Renal cortex interstitium (tissue), 15 donors: ENCODE measurements around the gene AADACL4. TPM values are rescaled to one million over a fixed set of nuclear protein-coding genes. Genes with fewer than 3 reads are reported as not detected.

Experiments used
- DNase-seq, 11 donors: peaks; one replicate each; pipeline ENCODE4 v3.0.0-alpha.2; 2013; ENCODE audit warnings: low read depth in 9 of 11, low spot score in 4 of 11; ENCODE audit errors: extremely low read depth in 1 of 11
- long read RNA-seq, 16 experiments: transcript quantifications; one replicate each; lab custom pipeline, GENCODE V29; 2026
- polyA plus RNA-seq, 3 donors: library from polyadenylated mRNA; unstranded; fragments of 120-200 nt; gene quantifications; one replicate each; pipeline ENCODE4 v1.2.1, GENCODE V29; 2013; ENCODE audit not compliant: insufficient read length in 3 of 3

AADACL4 gene
- polyA plus RNA-seq = 1 to 10 TPM; 1.1 to 2.0 (median 2.0) TPM
- long read RNA-seq, donor 1 = 0 reads
- long read RNA-seq, donor 2 = 0 reads
- long read RNA-seq, donor 3 = 0 reads
- long read RNA-seq, donor 4 = 0 reads
- long read RNA-seq, donor 5 = 0 reads
- long read RNA-seq, donor 6 = 0 reads
- long read RNA-seq, donor 7 = 0 reads
- long read RNA-seq, donor 8 = 0 reads
- long read RNA-seq, donor 9 = 0 reads
- long read RNA-seq, donor 10 = 0 reads
- long read RNA-seq, donor 11 = 0 reads
- long read RNA-seq, donor 12 = 0 reads
- long read RNA-seq, donor 13 = 0 reads
- long read RNA-seq, donor 14 = 0 reads
- long read RNA-seq, donor 15 = 0 reads
- long read RNA-seq, donor 16 = 0 reads

DNA sequence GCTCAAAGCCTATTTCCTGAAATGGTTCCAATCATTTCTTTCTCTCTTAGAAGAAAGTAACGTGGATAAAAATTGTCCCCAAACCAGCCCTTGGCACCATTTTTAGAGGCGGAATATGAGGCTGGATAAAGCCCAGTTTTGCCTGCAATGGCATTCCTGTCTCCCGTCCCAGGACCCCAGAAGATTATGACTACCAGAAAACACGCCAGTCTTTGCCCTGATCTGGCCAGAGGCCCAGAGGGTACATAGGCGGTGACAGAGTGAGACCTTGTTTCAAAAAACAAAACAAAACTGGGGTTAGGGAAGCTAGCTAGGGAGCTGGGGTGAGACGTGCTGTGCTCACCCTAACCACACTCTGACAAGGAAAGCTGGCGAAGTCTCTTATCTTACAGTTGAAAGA is at the start of gene AADACL4:
Gene AADACL4 (plus strand): TSS at position 301 of the 400 bp plus-strand sequence. CDS start 462 bp downstream, outside the sequence.
- no peak for DNase-seq

DNA sequence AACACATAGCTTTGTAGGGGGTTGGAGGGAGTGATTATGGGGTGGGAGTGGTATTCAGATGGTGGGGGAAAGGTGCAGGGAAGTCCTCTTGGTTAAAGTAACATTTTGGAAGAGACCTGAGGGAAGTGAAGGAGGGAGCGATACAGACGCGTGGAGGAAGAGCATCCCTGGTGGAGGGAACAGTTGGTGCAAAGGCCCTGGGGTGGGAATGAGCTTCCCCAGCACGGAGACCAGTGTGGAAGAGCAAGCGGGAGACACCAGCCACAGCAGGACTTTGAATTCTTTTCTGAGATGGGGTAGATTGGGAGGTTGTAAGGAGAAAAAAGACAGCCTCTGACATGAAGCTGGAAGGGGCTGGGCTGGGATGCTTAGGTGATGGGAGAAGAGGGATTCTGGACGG is 49.4 kb upstream of the AADACL4 start:
- DNase-seq = no peak

DNA sequence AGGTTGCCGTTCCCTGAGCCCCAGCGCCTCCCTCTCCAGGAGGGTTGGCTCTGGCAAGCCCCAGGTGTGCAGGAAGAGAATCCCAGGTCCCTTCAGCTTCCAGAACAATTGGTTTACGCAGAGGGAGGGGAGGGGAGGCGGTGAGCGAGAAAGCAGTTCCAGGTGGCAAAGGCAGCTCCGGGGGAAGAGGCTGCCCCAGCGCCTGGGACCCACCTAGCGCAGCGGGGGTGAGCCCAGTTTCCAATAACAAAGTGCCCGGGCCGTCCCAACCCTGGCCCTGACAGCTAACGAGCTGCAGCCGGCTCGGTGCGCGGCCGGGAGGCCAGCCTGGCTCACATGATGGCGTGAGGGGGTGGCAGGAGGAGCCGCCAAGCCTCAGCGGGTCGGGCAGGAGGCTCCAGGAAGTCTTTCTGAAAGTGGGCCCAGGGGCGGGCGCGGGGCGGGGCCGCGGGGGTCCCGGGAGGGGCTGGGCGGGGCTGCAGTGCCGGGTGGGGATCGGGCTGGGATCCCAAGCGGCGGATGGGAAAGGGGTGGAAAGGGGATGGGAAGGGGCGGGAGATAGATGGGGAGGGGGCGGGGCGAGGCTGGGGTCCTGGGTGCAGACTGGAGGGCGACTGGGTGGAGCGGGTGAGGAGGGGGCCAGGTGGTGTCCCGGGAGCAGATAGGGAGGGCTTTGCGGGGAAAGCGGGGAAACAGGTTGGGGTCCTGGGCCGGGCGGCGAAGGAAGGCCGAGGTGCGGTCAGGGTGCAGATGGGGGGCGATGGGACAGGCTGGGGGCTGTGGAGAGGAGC is 48.7 kb upstream of the AADACL4 start:
- DNase-seq = peak in 7 of 11 donors; percentile 73 to 81 (median 75)

DNA sequence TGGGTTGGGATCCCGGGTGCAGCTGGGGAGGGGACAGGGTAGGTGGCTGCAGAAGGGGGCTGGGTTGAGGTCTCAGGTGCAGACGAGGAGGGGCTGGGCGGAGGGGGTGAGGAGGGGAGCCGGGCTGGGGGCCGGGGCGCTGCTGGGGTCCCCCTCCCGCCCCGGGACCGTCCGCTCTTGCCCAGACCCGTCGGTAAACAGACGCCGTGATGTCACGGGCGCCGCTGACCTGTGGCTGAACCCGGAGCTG is 48.2 kb upstream of the AADACL4 start:
- DNase-seq = no peak

DNA sequence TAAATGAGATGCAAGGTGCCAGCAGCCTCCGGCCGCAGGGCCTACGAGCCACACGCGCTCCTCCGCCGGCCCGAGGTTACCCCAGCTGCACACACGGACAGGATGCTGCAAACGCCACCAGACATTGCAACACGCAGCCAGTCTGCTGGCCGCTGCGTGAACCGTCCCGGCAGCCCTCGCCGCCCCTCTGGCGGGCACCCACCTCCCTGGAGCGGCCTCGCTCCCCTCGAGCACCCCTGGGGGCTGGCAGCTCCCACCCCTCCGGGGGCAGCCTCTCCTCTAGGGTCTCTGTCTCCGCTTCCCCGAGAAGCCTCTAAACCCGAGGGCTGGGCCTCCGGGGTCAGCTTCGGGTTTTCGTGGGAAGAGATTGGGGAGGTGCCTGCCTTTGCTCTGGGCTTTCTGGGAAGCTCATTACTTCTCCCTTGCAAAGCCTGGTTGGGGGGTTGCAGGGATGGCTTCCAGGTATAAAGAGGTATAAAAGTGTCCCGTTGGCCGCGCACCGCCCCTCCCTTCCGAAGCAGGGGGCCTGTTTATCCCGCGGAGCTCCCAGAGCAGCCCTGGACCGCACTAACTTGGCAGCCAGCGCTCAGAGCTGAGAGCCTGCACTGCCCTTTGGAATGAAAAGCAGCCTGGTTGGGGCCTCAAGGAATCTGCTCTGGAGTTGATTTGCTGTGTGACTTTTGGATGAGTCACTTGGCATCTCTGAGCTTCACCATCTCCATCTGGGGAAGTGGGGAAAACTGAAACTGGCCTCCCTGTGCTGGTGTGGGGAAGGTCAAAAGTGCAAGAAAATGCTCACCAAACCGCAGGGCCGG is 47.7 kb upstream of the AADACL4 start:
- peak in 5 of 11 donors; percentile 57 to 80 (median 70) for DNase-seq

DNA sequence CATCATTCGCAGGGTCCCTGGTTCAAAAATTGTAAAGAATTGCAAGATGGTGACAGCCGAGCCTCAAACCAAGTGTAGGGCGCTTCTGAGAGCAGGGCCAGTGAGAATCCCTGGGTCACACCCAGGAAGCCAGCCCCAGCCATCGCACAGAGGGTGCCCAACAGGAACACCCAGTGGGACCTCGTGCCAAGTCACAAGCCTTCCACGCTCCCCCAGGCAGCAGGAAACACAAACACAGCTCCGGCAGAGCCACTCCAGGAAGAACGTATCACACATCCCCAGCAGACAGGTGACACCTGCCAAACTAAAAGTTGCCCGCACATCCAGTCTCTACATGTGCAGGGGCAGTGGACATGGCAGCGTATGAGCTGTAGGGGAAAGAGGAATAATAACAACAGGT is 46.1 kb upstream of the AADACL4 start:
- no peak for DNase-seq

DNA sequence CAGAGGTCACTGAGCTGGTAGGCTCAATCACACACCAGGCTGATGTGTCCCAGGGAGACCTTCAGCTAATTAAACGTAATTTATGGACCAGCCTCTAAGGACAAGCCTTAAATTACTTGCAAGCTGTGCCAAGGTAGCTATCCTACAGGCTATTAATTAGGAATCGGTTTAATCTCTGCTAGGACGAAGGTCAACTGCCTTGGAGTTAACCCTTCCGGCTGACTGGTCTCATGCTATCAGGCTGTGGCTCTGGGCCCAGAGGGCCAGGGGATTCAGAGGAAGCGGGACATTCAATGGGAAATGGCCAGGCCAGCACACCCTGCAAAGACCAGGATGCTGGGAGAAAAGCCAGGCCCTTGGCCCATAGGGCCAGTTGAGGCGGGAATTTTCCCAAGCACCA is 44.9 kb upstream of the AADACL4 start:
- peak in 3 of 11 donors; percentile 36 to 62 (median 54) for DNase-seq

DNA sequence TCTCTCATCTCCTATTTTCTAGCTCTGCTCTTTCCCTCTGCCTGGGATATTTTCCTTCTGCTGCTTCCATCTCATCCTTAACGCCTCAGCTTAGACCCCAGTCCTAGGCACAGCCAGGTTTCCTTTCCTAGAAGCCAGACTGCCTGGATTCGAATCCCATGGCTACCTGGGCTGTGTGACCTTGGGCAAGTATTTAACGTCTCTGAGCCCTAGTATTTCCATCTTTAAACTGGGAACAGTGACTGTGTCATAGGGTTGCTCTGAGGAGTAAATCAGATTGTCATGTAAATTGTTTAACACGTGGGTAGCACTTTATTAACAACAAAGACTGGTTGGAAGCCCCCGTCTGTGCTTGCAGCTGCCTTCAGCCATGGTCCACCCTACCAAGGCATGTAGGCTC is 44.2 kb upstream of the AADACL4 start:
- no peak for DNase-seq

DNA sequence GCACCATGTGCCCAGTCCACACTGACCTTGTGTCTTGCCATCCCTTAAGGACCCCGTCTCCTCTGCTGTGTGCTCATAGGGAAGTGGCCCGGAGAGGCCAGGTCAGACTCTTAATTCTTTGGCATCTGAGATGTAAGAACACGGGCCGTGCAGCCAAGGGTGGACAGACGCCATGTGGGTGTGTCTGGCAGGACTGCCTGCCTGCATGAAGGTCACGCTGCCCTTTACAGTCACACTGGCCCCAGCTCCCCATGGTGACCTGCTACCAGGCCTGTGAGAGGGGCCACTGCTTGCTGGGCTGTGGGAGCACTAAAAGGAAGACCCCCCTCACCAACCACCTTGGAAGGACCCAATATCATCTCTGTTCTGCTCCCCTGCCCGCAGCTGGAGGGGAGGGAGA is 43.5 kb upstream of the AADACL4 start:
- no peak for DNase-seq

DNA sequence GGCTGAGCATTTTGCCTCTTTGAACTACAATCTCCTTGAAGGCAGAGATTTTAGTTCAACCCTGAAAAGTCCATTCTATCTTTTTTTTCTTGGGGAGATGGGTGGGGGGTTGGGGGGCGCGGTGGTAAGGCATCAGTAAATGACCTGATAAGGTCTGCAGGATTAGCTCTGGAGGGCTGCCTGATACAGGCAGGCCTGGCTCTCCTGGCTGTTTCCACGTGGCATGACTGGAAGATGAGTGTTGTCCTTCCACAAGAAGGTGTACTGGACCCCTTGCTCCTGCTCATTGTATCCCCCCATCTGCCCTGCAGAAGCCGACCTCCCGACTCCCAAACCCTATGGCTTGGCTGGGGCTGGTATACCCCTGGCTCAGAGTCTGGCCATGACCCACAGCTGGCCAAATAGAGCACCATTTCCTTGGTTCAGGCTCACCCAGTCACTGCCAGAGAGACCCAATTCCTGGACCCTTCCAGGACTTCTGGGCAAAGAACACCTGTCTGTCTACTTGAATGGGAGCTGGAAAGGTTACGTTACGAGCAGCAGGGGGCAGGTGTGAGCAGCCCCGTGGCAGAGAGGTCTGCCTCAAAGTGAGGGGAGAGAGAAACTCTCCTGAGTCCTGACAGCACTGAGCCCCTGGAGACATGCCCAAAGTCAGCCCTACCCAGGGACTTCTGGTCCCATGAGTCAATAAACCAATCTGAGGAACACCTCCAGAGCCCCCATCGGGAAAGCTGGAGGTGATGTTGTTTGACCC is 42.8 kb upstream of the AADACL4 start:
- DNase-seq = no peak

DNA sequence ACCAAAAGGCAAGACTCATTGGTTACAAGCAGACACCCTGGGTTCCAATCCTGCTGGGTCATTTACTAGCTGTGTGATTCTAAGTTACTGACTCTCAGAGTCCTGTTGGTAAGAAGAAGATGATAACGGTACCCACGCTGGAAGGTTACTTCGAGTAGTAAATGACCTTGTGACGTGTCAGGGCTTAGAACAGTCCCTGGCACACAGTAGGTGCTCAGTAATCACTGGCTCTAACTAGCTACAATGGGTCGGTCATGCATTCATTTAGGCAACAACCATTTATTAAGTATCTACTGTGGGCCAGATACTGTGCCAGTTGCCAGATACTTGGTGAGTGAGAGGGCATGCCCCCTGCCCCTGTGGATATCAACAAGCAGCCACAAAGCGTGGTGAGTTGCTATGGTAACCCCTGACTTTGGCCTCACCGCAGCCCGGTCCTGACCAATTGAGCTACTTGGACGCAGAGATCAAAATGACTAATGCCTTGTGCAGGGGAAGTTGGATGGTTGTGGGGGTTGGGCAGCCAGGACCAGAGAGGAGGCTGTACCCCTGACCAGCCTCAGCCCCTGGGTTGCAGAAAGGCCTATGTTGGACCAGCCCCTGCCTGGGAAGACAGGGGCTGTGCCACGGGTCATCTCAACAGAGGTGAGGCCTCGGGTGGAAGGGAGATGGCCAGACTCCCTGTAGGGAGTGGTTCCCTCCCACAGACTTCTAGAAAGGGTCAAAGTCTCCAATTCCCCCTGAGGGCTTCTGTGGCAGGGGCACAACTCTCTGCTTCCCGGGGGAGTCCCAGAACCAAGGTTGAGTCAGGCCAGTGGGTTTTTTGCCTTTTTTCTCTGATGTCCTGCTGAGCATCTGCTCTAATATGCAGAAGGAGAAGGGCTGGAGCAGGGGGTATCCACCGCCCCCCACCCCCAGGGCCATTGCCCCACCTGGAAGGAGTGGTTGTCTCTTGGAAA is 41.9 kb upstream of the AADACL4 start:
- DNase-seq = no peak

DNA sequence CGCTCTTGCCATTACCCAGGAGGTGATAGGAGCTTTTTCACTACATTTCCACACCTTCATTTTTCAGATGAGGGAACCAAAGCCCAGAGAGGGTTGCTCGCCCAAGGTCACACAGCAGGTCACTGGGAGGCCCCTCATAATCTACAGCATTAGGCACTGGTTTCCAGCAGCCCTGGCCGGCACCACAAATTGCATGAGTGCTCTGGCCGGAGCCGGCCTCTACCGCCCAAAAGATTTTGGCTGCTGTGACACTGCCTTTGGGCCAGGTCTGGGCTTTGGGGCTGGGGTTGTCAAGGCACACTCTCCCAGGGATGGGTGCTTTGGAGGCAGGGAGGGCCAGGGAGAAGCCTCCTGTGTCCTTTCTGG is 41.2 kb upstream of the AADACL4 start:
- DNase-seq = no peak

DNA sequence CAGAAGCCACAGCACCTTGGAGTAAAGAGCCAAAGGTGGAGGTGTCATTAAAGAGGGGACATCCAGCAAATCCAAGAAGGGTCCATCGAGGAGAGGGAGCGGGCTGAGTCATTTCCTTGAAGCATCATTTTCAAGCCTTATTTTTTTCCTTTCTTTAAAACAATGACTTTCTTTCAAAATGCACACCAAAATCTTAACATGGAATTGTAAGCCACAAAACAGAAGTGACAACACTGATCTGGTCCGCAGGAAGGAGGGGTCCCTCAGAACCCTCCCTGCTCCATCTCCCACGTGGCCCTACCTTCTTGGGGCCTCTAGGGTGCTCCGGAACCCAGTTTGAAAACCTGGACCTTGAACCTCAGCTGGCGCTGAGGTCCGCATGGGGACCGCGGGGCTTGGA is 40.7 kb upstream of the AADACL4 start:
- DNase-seq = no peak

DNA sequence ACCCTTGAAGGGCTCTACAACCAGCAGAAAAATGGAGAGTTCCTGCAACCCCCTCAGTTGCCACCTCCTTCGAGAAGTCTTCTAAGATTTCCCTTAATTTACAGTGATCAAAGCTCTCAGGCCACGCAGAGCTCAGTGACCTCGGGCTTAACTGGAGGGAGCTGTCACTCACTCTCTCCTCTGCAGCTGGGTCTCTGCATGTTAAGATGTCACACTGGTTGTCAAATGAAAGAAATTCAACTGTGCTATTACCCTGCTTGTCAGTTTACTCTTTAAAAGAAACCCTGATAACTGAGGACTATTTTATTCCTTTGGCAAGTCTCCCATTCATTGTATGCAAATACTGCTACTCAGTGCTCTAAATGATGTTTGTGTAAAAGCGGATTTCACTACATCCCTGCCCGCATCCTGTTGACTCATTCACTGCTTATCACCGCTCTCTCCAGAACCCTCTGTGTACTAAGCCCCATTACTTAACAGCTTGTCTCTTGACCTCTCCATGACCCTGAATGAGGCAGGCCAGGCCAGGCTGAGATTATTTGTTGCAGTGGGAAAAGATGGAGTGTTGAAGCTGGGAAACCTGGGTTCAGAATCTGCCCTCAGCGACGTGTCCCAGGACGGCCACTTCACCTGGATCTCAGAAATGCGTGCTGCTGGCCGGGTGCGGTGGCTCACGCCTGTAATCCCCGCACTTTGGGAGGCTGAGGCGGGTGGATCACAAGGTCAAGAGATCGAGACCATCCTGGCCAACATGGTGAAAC is 39.6 kb upstream of the AADACL4 start:
- DNase-seq = no peak

DNA sequence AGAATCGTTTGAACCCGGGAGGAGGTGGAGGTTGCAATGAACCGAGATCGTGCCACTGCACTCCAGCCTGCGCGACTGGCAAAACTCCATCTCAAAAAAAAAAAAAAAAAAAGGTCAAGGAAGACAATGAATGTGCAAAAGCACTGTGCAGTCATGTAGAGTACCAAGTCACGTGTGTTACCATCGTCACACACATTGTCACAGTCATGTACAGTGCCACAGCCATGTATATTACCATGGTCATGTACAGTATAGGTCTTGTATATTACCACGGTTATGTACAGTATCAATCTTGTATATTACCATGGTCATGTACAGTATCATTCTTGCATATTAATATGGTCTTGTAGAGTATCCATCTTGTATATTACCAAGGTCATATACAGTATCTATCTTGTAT is 38.9 kb upstream of the AADACL4 start:
- DNase-seq = no peak

DNA sequence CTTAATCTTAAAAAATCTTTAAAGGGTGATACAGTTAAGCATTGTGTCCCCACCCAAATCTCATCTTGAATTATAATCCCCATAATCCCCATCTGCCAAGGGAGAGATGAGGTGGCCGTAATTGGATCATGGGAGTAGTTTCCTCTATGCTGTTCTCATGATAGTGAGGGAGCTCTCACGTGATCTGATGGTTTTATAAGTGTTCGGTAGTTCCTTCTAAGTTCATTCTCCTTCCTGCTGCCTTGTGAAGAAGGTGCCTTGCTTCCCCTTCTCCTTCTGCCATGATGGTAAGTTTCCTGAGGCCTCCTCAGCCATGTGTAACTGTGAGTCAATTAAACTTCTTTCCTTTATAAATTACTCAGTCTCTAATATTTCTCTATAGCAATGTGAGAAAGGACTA is 36.6 kb upstream of the AADACL4 start:
- no peak for DNase-seq

DNA sequence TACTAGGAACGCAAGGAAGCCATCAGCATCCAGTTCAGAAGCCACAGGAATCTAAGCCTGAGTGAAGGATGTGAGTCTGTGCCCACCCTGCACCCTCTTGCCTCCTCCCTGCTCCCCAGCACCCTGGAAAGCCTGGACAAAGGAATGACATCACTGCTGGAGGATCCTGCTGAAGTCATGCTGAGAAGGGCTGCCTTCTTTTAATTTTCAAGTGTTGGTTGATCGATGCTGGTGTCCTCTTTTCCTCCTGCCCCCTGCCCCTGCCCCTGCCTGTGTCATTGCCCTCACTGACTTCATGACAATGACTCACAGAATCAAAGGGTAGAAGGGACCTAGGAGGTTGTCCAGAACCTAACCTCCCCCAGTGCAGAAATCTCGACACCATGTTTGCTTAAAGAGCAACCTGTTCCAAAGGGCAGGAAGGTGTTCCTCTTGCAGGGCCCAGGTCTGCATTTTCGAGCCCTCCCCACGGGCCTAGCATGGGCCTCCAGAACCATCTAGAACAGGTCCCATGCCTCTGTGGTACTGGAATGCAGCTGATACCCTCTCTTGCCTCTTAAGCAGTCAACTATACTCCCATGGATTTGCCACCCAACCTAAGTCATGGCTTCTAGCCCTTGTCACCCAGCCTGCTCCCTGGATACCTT is 35.5 kb upstream of the AADACL4 start:
- DNase-seq = no peak
